PFSK-1 (cell line): ENCODE measurements around the gene TSPO.

Experiments used
- FOXP2 ChIP-seq: optimal IDR thresholded peaks from 2 replicates; pipeline ENCODE3; 2011; ENCODE audit warnings: borderline replicate concordance, control low read depth, inconsistent platforms; ENCODE audit not compliant: insufficient read depth; ENCODE audit errors: extremely low read length, extremely low read depth
- POLR2AphosphoS5 ChIP-seq: IDR thresholded peaks from 2 replicates; pipeline ENCODE4 v1.6.1; 2012; ENCODE audit warnings: low read depth, mild to moderate bottlenecking, control low read depth, low read length, moderate library complexity
- SIN3A ChIP-seq: IDR thresholded peaks from 2 replicates; pipeline ENCODE4 v1.6.1; 2012; ENCODE audit warnings: mild to moderate bottlenecking, low read length, moderate library complexity, borderline replicate concordance; ENCODE audit not compliant: insufficient read depth
- TAF1 ChIP-seq: IDR thresholded peaks from 2 replicates; pipeline ENCODE4 v1.6.1; 2012; ENCODE audit warnings: low read length, control low read depth, borderline replicate concordance; ENCODE audit not compliant: insufficient read depth
- TF ChIP-seq, protein P1 (sequence below), 2 experiments: IDR thresholded peaks; 2 replicates each; pipeline versions ENCODE4 v1.6.1 to v1.8.0; 2011 to 2012; ENCODE audit warnings: low read depth in 2 of 2, low read length in 2 of 2, control low read depth in 1 of 2, inconsistent platforms in 1 of 2, mild to moderate bottlenecking in 1 of 2, moderate library complexity in 1 of 2; ENCODE audit not compliant: insufficient read depth in 1 of 2

The TSPO gene

DNA sequence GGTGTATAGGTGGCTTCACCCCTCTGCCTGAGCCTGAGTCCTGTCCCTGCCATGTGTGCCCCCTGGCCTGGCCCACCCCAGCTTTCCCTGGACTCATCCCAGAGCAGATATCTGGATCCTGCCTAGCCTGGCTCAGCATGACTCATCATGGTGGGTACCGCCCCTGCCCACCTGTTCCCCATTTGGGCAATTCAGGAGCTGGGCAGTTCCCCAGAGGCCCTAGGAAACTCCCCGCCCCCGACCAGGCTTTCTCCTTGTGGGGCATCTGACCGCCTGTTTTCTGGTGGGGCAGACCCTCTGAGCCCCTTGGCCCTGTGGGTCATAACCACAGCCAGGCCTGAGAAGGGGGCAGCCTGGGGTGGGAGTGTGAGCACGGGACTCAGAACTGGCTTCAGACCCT lies 4.4 kb downstream of the TSPO start:
- TF ChIP-seq SIN3A, result no peak
- no peak for TF ChIP-seq POLR2AphosphoS5
- TF ChIP-seq, protein P1, sequence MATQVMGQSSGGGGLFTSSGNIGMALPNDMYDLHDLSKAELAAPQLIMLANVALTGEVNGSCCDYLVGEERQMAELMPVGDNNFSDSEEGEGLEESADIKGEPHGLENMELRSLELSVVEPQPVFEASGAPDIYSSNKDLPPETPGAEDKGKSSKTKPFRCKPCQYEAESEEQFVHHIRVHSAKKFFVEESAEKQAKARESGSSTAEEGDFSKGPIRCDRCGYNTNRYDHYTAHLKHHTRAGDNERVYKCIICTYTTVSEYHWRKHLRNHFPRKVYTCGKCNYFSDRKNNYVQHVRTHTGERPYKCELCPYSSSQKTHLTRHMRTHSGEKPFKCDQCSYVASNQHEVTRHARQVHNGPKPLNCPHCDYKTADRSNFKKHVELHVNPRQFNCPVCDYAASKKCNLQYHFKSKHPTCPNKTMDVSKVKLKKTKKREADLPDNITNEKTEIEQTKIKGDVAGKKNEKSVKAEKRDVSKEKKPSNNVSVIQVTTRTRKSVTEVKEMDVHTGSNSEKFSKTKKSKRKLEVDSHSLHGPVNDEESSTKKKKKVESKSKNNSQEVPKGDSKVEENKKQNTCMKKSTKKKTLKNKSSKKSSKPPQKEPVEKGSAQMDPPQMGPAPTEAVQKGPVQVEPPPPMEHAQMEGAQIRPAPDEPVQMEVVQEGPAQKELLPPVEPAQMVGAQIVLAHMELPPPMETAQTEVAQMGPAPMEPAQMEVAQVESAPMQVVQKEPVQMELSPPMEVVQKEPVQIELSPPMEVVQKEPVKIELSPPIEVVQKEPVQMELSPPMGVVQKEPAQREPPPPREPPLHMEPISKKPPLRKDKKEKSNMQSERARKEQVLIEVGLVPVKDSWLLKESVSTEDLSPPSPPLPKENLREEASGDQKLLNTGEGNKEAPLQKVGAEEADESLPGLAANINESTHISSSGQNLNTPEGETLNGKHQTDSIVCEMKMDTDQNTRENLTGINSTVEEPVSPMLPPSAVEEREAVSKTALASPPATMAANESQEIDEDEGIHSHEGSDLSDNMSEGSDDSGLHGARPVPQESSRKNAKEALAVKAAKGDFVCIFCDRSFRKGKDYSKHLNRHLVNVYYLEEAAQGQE (IDR thresholded peaks at IDR 0.05; ENCODE audit: insufficient read depth in 1 of 2, low read depth in 2 of 2, low read length in 2 of 2), result no peak
- TF ChIP-seq TAF1, result no peak
- TF ChIP-seq FOXP2, result no peak

DNA sequence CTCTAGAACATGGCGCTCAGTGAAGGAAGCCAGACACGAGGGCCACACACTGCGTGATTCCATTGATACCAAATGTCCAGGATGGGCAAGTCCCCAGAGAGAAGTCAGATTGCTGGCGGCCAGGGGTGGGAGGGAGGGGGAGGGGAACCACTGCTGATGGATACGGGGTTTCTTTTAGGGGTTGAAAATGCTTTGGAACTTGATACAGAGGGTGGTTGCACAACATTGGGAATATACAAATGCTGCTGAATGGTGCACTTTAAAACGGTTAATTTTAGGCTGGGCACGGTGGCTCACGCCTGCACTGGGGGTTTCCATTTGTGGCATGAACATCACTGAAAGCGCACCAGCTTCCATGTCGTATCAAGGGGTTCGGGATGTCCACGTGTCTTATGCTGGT lies 5.1 kb downstream of the TSPO start:
- TF ChIP-seq POLR2AphosphoS5 (no peak), TAF1 (no peak), FOXP2 (no peak), SIN3A (no peak)
- TF ChIP-seq, protein P1 (IDR thresholded peaks at IDR 0.05; ENCODE audit: insufficient read depth in 1 of 2, low read depth in 2 of 2, low read length in 2 of 2), result no peak

DNA sequence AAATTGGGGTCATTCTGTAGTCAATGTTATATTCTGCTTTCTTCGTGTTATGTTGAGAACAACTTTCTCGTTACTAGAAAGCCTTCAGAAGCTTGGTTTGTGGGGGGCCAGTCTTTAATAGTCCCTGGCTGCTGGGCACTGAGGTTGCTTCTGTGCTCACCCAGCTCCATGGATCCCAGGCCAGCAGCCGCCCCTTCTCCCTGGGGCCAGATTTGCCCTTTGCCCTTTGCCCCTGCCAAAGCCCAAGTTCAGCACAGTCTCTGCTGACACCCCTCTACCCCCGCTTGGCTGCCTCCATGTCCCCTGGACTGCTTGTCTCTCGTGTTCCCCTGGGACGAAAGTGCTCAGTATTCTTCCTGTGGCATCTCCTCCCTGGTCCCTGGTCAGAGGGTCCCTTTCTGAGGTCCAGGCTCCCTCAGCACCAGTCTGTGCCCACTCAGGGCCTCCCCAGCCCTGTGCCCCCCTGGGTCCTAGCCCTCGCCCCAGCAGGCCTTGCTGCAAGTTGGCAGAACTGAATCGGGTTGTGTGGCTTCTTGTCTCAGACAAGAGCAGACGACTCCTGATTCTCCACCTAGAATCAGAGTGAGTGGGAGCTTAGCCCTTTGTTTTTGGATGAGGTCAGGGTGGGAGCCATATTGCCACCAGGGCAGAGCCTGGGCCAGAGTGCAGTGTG lies 6.7 kb downstream of the TSPO start:
- TF ChIP-seq TAF1 (no peak), POLR2AphosphoS5 (no peak)

DNA sequence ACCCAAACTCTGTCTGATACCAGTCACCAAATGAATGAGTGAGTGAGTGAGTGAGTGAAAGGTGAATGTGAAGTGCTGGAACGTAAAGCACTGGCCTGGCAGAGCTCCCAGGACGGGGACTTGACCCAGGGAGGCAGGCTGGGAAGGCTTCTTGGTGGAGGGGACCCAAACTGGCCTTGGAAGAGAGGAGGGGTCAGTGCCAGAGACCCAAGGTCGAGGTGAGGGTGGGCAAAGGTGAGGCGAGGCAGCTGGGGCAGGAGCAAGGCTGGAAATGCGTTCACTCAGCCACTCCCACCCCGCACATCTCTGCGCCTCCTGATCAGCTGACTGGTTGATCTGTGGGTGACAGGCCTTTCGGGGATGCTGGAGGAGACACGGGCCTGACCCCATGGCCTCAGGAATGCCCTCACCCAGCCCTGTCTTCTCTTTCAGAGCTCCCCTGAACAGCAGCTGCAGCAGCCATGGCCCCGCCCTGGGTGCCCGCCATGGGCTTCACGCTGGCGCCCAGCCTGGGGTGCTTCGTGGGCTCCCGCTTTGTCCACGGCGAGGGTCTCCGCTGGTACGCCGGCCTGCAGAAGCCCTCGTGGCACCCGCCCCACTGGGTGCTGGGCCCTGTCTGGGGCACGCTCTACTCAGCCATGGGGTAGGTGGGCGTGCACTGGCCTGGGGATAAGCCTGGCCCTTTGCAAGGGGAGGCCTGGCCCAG lies 7.6 kb downstream of the TSPO start:
- TF ChIP-seq POLR2AphosphoS5, result no peak
- no peak for TF ChIP-seq FOXP2
- TF ChIP-seq, protein P1 (IDR thresholded peaks at IDR 0.05; ENCODE audit: insufficient read depth in 1 of 2, low read depth in 2 of 2, low read length in 2 of 2), result no peak
- no peak for TF ChIP-seq TAF1

DNA sequence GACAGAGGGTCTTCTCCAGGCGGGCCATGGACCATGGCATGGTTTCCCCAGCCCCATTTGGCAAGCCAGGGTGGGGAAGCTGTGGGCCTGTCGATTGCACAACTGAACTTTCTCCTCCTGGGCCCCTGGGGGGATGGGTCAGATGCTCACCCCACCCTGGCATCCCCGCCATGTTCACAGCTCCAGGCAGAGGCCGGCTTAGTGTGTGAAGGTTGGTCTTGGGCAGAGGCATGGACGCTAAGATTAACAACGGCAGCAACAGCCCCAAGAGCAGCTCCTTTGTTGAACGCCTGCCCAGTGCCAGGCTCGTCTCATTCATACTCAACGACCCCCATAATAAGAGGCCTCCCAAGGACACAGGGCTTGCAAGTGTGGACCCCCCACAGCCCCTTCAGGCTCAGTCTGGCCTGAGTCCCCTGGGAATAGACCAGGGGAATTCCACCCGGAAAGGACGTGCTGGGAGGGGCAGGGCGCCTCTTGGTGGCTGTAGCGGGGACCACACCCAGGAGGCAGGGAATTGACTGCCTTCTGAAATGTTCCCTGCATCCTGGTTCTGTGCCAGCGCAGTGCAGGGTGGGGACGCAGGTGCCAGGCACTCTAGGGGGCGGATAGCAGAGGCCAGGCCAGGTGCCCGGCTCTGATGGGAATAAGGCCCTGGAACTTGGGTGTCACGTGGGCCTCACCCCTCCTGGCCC lies 8.3 kb downstream of the TSPO start:
- TF ChIP-seq, protein P1 (IDR thresholded peaks at IDR 0.05; ENCODE audit: insufficient read depth in 1 of 2, low read depth in 2 of 2, low read length in 2 of 2), result no peak
- TF ChIP-seq POLR2AphosphoS5 (no peak), SIN3A (no peak), TAF1 (no peak), FOXP2 (no peak)
